SK-N-SH treated with all-trans-retinoic acid at 6 μM for 48 hours (cell line): ENCODE measurements around the gene MTA1.

ENCODE experiments used
- ARNTL ChIP-seq: fragments of 450-650 bp; formaldehyde crosslinking; IDR thresholded peaks from 2 replicates; pipeline ENCODE4 v1.5.0; 2020; ENCODE audit warnings: low read depth, mild to moderate bottlenecking, moderate library complexity, borderline replicate concordance
- ESRRG ChIP-seq: fragments of 250-450 bp; sonication (Bioruptor Pico); IDR thresholded peaks from 2 replicates; pipeline ENCODE4 v1.6.1; 2021; ENCODE audit warnings: mild to moderate bottlenecking
- OSR1 ChIP-seq: fragments of 250-450 bp; sonication (Bioruptor Pico); IDR thresholded peaks from 2 replicates; pipeline ENCODE4 v1.8.0; 2022; ENCODE audit warnings: moderate library complexity, mild to moderate bottlenecking, inconsistent platforms
- PATZ1 ChIP-seq: fragments of 250-450 bp; sonication (Bioruptor Pico); IDR thresholded peaks from 2 replicates; pipeline ENCODE4 v1.8.0; 2020; ENCODE audit warnings: mild to moderate bottlenecking, moderate library complexity, borderline replicate concordance
- RARB ChIP-seq: fragments of 250-450 bp; sonication (Bioruptor Pico); IDR thresholded peaks from 2 replicates; pipeline ENCODE4 v1.8.0; 2021; ENCODE audit warnings: mild to moderate bottlenecking, moderate library complexity
- SNAI2 ChIP-seq: fragments of 250-450 bp; sonication (Bioruptor Pico); IDR thresholded peaks from 2 replicates; pipeline ENCODE4 v1.5.0; 2020; ENCODE audit warnings: mild to moderate bottlenecking, moderate library complexity
- ZFP30 ChIP-seq: fragments of 450-650 bp; formaldehyde crosslinking; IDR thresholded peaks from 2 replicates; pipeline ENCODE4 v1.5.0; 2022; ENCODE audit warnings: mild to moderate bottlenecking, moderate library complexity
- ZNF70 ChIP-seq: fragments of 450-650 bp; formaldehyde crosslinking; IDR thresholded peaks from 2 replicates; pipeline ENCODE4 v1.5.0; 2020; ENCODE audit warnings: mild to moderate bottlenecking, moderate library complexity

- TF ChIP-seq OSR1 (CRISPR knock-in tag): no peak
- TF ChIP-seq ESRRG (CRISPR knock-in tag): no peak
- TF ChIP-seq PATZ1 (CRISPR knock-in tag): no peak
- TF ChIP-seq ZNF70 (CRISPR knock-in tag): no peak
- no peak for TF ChIP-seq ARNTL (CRISPR knock-in tag)
- no peak for TF ChIP-seq ZFP30 (CRISPR knock-in tag)
- no peak for TF ChIP-seq RARB (CRISPR knock-in tag)
- no peak for TF ChIP-seq SNAI2
These were observed 27.2 kb upstream of the MTA1 start for GRCh38 chr14:105392131-105393090.
